Cardiac fibroblast (primary cell): ENCODE data around the gene CNTNAP2.

ENCODE experiments used
- DNase-seq, 2 donors: peaks; one replicate each; pipeline versions ENCODE4 v3.0.0 to v3.0.0-alpha.2; 2010; ENCODE audit warnings: low read depth in 2 of 2
- H3K4me3 ChIP-seq, 2 donors: replicated peaks in 1 of 2; 1 replicate in 1 of 2; 2 replicates in 1 of 2; pipeline ENCODE4 v1.5.1; 2011; ENCODE audit warnings: low read depth in 2 of 2, low read length in 2 of 2, mild to moderate bottlenecking in 2 of 2, moderate library complexity in 1 of 2
- TF ChIP-seq, protein P1 (sequence below): IDR thresholded peaks from one replicate; pipeline ENCODE4 v1.5.1; 2011; ENCODE audit warnings: low read depth, mild to moderate bottlenecking, low read length, inconsistent platforms

CNTNAP2 gene

DNA sequence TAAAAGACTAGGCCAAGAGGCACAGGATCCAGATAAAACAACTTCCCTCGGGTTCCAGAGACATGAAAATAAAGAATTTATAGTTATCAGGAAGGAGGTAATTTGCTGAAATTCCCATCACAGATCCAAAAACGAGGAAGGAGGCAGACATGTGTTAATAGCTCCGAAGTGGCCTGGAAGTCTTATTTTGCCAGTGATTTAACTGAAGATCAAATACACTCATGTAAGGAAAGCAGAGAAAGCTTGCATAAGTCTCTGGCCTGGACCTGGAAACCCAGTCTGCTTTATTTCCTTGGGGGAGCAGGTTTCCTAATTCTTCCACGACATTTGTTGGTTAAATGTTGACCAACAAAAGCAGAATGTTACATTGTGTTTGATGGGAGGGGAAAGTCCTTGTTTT, 1975.3 kb downstream of the CNTNAP2 start:
- no peak for DNase-seq
- H3K4me3 ChIP-seq, result no peak overlapping the region
- TF ChIP-seq, protein P1, sequence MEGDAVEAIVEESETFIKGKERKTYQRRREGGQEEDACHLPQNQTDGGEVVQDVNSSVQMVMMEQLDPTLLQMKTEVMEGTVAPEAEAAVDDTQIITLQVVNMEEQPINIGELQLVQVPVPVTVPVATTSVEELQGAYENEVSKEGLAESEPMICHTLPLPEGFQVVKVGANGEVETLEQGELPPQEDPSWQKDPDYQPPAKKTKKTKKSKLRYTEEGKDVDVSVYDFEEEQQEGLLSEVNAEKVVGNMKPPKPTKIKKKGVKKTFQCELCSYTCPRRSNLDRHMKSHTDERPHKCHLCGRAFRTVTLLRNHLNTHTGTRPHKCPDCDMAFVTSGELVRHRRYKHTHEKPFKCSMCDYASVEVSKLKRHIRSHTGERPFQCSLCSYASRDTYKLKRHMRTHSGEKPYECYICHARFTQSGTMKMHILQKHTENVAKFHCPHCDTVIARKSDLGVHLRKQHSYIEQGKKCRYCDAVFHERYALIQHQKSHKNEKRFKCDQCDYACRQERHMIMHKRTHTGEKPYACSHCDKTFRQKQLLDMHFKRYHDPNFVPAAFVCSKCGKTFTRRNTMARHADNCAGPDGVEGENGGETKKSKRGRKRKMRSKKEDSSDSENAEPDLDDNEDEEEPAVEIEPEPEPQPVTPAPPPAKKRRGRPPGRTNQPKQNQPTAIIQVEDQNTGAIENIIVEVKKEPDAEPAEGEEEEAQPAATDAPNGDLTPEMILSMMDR, result no peak

DNA sequence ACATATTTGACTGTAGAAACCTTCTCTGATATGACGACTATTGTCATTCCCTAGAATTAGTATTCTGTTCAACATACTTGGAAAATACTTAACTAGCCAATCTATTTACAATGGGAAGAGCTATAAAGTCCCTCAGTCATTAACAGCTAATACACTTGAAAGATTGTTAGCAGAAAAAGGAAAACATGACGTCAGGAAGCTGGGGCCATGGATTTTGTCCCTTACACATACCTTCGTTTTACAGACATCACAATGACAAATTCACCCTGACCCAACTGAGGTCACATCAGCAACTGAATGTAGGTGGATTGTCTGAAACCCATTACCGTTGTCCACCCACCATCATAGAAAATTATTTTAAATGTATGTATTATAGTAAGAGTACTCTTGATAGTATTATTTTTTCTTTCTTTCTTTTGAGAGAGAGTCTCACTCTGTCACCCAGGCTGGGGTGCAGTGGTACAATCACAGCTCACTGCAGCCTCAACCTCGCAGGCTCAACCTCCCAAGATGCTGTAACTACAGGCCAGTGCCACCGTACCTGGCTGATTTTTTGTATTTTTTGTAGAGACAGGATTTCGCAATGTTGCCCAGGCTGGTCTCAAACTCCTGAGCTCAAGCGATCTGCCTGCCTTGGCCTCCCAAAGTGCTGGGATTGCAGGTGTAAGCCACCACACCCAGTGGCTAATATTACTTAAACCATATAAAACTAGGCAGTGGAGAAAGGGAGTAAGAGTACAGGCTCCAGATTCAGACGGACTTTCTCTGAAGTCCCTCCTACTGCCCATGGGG, 1977.0 kb downstream of the CNTNAP2 start:
- DNase-seq, result no peak
- TF ChIP-seq, protein P1, result no peak
- no peak overlapping the region for H3K4me3 ChIP-seq

- DNase-seq, result no peak
- H3K4me3 ChIP-seq, result no peak overlapping the region
- TF ChIP-seq, protein P1, result no peak
Observed at GRCh38 chr7:148095066-148095465, 1978.5 kb downstream of the CNTNAP2 start.

- H3K4me3 ChIP-seq, result no peak overlapping the region
- no peak for DNase-seq
- TF ChIP-seq, protein P1, result no peak
Observed at GRCh38 chr7:148104136-148104716, 1987.6 kb downstream of the CNTNAP2 start.

GRCh38 chr7:148104924-148105323, 1988.3 kb downstream of the CNTNAP2 start:
- TF ChIP-seq, protein P1, result no peak
- DNase-seq, result no peak
- no peak overlapping the region for H3K4me3 ChIP-seq

- H3K4me3 ChIP-seq, result no peak overlapping the region
- no peak for DNase-seq
- TF ChIP-seq, protein P1, result no peak
Observed at GRCh38 chr7:148105853-148106252, 1989.3 kb downstream of the CNTNAP2 start.
